NCI-H524 (cell line): ENCODE results near the gene ZSCAN5B.
"Not testable (repeated sequence)": the region's sequence is repeated elsewhere in the genome, so short reads cannot be mapped to it uniquely, and the experiment has no call there.

Source experiments
- DNase-seq, 2 experiments: peaks; one replicate each; lab custom pipeline; 2025; lab: John Stamatoyannopoulos, UW

Gene ZSCAN5B

DNA sequence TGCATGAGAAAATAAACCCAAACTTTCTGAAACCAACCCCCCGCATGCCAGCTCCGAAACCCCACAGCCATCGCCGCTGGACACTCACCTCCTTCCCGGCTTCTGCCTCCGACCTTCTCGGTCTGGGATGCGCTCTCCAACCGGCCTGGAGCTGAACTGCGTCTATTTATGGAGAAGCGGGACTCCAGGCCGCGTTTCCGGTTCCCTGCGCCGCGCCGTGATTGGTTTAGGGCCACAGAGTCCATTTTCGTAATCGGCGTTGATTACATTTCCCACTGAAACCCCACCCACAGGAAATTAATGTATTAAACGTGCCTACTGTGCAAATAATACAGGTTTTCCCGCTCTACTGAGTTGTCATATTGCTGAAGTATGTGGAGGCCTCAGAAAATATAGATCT, at the start of gene ZSCAN5B:
ZSCAN5B (minus strand) TSS at position 138 of the 400 bp plus-strand sequence. CDS start 4,731 bp downstream, outside the sequence.
- DNase-seq: not testable (repeated sequence)

GRCh38 chr19:56245764-56246163, 48.2 kb upstream of the ZSCAN5B start:
- not testable (repeated sequence) for DNase-seq

- DNase-seq: no peak
Observed at GRCh38 chr19:56245121-56245740, 47.6 kb upstream of the ZSCAN5B start.

GRCh38 chr19:56223481-56223880, 25.9 kb upstream of the ZSCAN5B start:
- DNase-seq: no peak

DNA sequence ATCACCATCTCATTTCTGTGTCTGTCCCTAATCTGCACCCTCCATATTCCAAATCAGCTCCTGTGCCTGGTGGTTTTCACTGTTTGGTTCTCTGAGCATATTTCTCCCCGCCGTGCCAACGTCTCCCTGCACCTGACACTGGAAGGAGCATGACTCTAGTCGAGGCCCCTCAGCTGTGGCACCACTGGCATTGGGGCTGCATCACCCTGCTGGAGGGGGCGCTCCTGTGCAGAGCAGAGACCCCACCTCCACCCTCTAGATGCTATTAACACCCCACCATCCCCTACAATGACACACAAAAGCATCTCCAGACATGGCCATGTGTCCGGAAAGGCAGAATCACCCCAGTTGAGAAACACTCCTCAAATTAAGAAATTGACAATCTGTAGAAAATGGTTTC, 25.3 kb upstream of the ZSCAN5B start:
- no peak for DNase-seq

DNA sequence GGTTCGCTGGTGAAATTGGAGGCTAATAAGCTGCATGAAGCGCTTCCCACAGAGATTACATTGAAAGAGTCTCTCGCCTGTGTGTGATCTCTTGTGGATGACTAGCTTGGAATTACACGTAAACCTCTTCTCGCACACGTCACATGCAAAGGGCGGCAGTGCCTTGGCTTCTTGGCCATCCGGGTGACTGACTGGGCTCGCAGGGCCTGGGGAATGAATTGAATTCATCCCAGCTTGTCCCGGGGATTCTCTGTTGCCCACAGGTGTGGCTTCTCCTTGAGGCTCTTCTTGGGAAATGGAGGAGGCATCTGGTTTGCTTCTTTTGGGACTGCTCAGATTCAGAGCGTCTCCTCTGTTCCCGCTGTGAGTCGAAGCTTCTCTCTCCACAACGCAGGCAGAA, 24.3 kb upstream of the ZSCAN5B start:
- DNase-seq: no peak

DNA sequence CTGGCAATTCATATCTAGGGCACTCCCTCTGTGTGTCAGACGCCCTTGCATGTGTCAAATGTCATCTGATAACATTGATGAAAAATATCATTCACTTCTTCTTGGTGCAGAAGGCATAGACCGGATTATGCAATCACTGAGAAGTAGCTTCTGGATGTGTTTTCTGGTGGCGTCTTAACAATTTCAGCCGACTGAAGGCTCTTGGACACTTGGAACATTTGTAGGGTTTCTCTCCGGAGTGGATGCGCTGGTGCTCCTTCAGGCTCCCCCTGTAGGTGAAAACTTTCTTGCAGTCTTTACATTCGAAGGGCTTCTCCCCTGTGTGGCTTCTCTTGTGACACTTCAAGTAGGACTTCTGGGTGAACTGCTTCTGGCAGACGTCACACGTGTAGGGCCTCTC, 23.9 kb upstream of the ZSCAN5B start:
- DNase-seq: not testable (repeated sequence)

GRCh38 chr19:56218961-56219360, 21.4 kb upstream of the ZSCAN5B start:
- no peak for DNase-seq

DNA sequence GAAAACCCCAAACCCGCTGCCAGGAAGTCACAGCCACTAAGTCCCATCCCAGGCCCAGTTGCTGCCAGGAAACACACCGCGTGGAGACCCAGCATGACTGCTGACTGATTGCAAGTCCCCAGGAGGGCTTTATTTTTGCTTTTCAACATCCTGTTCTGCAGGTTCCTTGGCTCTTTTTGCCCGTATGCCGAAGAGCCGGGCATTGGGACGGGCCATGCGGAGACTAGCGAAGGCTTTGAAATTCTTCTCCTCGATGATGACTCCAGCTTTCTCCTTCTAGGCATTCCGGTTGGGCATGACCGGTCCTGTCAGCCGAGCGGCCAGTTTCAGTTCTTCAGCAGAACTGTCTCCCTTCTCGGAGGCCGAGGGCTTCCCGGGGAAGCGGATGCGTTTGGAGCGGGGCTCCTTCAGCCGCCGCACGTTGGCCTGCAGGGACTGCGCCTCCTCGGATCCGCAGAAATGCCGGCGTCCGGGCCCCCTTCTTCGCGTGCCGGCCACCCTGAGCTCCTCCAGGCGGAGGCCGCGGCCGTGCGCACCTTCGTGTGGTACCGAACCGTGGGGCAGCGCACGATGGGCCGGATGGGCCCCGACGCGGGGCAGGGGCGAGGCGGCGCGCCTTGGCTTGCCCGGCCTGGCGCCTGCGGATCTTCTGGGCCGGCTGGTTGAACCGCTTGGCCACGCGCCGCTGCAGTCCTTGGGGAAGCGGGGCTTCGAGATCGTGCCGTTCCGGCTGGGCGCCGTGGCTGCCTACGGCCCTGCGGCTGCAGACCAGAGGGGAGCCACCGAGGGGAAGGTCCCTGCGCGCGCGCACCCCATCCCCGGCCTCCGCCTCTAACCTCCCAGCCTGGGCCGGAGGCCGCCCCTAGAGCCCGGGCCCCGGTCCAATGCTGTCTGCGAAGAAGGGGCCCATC, 19.7 kb upstream of the ZSCAN5B start:
- DNase-seq: no peak

- no peak for DNase-seq
Observed at GRCh38 chr19:56211718-56212117, 14.1 kb upstream of the ZSCAN5B start.

GRCh38 chr19:56210036-56210435, 12.5 kb upstream of the ZSCAN5B start:
- DNase-seq: not testable (repeated sequence)

DNA sequence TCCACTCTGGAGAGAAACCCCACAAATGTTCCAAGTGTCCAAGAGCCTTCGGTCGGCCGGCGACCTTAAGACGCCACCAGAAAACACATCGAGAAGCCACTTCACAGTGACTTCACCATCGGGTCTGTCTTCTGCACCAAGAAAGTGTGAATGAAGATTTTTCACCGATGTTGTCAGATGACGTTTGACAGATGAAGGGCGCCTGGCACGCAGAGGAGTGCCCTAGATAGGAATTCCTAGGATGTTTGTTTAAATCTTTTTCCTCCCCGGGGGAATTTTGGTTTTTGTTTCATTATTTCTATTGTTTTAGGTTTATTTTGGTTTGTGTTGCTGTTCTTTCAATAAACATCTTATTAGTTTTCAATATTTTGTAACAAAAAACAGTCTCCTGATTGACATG, 11.5 kb upstream of the ZSCAN5B start:
- DNase-seq: no peak

- not testable (repeated sequence) for DNase-seq
Observed at GRCh38 chr19:56207581-56207980, 10.0 kb upstream of the ZSCAN5B start.

DNA sequence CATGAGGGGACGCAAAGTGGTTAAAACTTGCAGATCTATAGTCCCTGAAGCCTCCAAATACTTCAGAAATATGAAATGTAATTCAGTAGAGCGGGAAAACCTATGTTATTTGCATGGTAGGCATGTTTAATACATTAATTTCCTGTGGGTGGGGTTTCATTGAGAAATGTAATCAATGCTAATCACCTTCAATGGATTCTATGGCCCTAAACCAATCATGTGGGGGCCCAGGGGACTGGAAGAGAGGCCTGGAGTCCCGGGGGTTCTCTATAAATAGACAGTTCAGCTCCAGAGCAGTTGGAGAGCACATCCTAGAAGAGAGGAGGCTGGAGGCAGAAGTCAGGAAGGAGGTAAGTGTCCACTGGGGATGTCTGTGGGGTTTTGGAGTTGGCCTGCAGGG, 4.4 kb upstream of the ZSCAN5B start, which contains the start of gene ZSCAN5C:
ZSCAN5C (plus strand) TSS at position 301 of the 400 bp plus-strand sequence. CDS start 3,641 bp downstream, outside the sequence.
- DNase-seq: no peak

DNA sequence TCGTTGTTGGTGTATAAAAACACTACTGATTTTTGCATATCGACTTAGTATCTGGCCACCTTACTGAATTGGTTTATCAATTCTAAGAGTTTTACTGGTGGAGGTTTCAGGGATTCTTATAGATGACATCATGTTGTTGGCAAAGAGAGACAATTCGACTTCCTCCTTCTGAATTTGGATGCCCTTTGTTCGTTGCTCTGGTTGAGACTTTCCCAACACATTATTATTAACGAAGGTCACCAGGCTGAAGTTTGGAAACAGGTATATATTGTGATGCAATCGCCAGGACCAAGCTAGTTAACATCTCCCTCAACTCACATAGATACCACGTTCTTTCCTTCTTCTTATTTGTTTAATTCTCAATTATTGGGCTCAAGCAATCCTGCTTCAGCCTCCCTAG, 2.1 kb upstream of the ZSCAN5B start:
- DNase-seq: no peak

DNA sequence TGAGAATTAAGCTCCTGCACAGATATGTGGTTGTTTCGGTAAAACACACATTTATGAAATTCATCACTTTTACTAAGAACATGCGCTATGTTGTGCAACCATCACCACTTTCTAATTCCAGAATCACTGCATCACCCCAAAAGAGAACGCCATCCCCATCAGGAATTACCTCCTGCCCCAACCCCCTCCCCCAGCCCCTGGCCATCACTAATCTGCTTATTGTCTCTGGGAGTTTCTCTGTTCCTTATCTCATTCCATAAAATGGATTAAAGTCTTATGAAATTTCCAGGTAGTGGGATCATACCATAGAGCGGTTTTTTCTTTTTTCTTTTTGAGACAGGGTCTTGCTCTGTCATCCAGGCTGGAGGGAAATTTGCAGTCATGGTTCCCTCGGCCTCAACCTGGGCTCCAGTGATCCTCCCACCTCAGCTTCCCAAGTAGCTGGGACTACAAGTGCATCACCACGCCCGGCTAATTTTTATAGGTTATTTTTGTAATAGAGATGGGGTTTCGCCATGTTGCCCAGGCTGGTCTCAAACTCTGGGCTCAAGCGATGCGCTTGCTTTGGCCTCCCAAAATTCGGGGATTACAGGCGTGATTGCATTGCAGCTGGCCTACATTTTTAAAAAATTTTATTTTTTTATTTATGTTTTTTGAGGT, 3.5 kb downstream of the ZSCAN5B start:
- no peak for DNase-seq

GRCh38 chr19:56191711-56192110, 5.9 kb downstream of the ZSCAN5B start:
- no peak for DNase-seq

DNA sequence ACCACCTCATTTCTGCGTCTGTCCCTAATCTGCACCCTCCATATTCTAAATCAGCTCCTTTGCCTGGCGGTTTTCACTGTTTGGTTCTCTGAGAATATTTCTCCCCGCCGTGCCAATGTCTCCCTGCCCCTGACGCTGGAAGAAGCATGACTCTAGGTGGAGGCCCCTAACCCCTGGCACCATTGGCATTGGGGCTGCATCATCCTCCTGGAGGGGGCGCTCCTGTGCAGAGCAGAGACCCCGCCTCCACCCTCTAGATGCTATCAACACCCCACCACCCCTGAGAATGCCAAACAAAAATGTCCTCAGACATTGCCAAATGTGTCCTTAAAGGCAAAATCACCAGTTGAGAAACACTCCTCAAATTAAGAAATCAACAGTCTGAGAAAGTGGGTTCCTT, 6.5 kb downstream of the ZSCAN5B start:
- no peak for DNase-seq

DNA sequence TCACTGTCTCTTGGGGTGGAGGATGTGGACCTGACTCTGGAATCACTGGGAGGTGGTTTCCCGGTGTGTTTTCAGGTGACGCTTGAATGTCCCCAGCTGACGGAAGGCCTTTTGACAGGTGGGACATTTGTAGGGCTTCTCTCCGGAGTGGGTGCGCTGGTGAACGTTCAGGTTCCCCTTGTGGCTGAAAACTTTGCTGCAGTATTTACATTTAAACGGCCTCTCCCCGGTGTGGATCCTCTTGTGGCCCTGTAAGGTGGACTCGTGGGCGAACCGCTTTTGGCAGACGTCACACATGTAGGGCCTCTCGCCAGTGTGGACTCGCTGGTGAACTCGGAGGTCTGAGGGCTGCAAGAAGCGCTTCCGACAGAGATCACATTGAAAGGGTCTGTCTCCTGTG, 7.8 kb downstream of the ZSCAN5B start:
- no peak for DNase-seq

DNA sequence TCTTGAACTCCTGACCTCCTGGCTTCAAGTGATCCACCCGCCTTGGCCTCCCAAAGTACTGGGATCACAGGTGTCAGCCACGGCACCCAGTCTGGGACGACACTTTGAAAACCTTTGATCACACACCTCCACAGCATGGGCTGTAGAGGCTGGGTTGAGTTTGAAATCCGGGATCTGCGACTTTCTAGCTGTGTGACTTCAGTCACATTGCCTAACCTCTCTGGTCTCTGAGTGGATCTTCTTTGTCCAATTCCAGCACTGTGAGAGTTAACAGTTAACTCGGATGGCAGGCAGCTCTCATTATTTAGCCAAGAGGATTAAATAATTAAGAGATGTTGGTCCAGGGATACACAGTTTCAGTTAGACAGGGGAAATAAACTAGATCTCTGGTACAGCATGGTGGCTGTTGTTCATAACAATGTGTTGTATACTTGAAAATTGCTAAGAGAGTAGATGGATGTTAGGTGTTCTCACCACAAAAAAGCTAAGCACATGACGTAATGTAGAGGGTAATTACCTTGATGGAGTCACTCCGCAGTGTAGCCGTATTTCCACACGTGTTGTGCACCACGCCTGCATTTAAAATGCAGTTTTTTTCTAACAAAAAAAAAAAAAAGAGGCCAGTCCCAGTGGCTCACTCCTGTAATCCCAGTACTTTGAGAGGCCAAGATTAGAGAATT, 19.9 kb downstream of the ZSCAN5B start:
- DNase-seq: no peak

DNA sequence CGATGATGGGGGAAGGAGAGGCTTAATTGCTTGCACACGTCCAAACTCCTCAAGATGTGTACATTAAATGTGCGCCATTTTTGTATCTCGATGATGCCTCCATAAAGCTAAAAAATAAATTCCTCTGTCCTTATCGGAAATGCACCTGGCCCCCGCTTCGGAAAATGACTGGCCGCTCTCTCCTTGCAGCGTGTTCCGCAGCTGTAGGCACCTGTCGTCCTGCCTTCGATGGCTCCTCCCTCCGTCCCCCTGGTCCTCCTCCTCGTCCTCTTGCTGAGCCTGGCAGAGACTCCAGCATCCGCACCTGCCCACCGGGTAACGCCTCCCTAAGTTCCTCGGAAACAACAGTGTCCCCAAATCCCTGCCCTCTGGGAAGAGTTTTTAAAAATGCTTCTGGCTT, 20.7 kb downstream of the ZSCAN5B start:
- no peak for DNase-seq

DNA sequence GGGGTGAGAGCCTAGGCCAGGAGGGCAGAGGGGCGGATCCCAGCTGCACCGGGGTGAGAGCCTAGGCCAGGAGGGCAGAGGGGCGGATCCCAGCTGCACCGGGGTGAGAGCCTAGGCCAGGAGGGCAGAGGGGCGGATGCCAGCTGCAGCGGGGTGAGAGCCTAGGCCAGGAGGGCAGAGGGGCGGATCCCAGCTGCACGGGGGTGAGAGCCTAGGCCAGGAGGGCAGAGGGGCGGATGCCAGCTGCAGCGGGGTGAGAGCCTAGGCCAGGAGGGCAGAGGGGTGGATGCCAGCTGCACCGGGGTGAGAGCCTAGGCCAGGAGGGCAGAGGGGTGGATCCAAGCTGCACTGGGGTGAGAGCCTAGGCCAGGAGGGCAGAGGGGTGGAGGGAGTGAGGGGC, 21.3 kb downstream of the ZSCAN5B start:
- not testable (repeated sequence) for DNase-seq
